Measurements from ENCODE around the gene PKIB.

PKIB gene

DNA sequence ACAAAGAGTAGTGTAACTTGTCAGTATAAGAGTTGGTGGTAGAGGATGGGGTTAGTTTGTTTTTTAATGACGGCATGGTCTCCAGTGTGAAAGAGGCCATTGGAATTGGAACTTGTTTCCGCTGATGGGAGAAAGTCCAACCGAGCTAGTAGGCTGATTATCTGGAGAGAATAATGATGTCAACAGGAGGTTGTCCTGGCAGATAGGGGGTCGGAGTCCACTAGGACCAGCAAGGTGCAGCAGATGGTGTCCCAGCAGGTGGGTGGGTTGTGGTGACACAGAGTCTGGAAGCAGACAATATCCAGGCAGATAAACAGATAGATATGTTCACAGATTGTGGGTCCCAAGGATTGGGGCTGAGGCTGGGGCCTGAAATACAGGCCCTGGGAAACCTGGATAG is 35.1 kb downstream of the PKIB start:
- TF ChIP-seq, protein P1, sequence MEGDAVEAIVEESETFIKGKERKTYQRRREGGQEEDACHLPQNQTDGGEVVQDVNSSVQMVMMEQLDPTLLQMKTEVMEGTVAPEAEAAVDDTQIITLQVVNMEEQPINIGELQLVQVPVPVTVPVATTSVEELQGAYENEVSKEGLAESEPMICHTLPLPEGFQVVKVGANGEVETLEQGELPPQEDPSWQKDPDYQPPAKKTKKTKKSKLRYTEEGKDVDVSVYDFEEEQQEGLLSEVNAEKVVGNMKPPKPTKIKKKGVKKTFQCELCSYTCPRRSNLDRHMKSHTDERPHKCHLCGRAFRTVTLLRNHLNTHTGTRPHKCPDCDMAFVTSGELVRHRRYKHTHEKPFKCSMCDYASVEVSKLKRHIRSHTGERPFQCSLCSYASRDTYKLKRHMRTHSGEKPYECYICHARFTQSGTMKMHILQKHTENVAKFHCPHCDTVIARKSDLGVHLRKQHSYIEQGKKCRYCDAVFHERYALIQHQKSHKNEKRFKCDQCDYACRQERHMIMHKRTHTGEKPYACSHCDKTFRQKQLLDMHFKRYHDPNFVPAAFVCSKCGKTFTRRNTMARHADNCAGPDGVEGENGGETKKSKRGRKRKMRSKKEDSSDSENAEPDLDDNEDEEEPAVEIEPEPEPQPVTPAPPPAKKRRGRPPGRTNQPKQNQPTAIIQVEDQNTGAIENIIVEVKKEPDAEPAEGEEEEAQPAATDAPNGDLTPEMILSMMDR (IDR thresholded peaks at IDR 0.05): no peak

DNA sequence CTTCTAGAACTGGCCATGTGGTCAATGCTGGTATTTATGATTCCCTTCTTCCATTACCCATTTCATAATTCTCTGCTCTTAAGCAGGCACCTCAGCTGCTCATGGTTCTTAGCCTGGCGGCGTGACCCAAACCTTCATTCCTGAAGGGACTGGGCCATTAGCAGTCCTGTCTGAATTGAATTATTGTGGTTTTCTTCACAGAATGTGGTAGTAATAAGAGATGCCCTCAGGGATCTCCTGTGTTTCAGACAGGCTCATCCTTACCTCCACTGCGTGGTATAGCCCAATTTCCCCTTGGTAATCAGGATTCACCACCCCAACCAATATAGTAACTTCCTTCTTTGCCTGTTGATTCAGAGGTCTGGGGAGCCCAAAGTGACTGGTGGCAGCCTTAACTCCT is 37.6 kb downstream of the PKIB start:
- TF ChIP-seq, protein P1 (IDR thresholded peaks at IDR 0.05): no peak

- TF ChIP-seq, protein P1 (IDR thresholded peaks at IDR 0.05): no peak
Observed at GRCh38 chr6:122648726-122649125, 38.5 kb downstream of the PKIB start.

DNA sequence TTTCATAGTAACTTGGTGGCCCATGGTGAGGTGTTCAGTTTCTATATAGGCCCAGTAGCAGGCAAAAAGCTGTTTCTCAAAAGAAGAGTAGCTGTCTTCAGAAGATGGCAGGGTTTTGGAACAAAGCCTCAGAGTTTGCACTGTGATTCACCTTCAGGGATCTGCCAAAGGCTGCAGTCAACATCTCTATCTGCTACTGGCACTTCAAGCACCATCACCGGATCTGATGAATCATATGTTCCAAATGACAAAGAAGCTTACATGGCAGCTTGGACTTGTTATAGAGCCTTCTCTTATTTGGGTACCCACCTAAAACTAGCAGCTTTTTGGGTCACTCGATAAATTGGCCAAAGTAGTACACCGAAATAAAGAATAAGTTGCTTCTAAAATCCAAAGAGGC is 39.5 kb downstream of the PKIB start:
- TF ChIP-seq, protein P1 (IDR thresholded peaks at IDR 0.05): no peak

- TF ChIP-seq, protein P1 (IDR thresholded peaks at IDR 0.05): no peak
Observed at GRCh38 chr6:122650403-122650802, 40.2 kb downstream of the PKIB start.

- TF ChIP-seq, protein P1 (IDR thresholded peaks at IDR 0.05): no peak
Observed at GRCh38 chr6:122651031-122651430, 40.8 kb downstream of the PKIB start.

DNA sequence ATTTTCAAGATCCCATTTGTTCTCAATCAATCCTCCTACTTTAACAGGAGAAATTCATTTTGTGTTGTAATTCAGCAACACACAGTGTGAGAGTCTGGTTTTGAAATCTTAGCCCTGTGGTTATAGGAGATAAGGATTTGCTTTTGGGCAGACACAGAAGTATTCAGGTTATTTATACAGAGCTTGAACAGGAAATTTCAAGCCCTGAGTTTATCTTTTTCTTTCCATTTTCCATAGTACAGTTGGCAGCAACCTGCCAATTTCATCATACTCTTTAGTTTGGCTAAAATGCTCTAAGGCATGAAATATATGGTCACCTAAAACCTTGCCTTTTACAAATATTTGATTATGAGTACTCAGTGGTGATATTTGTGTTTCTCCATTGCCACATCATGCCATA is 41.4 kb downstream of the PKIB start:
- TF ChIP-seq, protein P1 (IDR thresholded peaks at IDR 0.05): no peak

DNA sequence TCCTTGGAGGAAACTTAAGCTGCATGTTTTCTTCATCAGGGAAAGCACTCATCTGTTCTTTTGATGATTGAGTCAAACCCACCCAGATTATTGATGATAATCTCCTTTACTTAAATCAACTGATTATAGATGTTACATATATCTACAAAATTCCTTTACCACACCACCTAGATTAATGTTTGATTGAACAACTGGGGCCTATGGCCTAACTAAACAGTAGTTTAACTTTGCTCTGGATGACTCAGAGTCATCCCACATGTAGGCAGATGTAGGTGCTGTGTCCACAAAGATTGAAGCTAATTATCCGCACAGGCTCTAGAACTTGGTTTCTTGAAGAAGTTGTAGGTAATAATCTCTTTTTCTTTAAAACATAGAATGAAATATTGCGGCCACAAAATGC is 42.2 kb downstream of the PKIB start:
- TF ChIP-seq, protein P1 (IDR thresholded peaks at IDR 0.05): no peak

All from LNCAP (cell line).